ENCODE data around the gene CKAP5. TPM values are rescaled to one million over a fixed set of nuclear protein-coding genes. Genes with fewer than 3 reads are reported as not detected.

The CKAP5 gene
- polyA plus RNA-seq, 1 of the 3 experiments (the other 2 are of a cell fraction), result 51.7 TPM

GRCh38 chr11:46858920-46859546 is 13.0 kb upstream of the CKAP5 start:
- no peaks in the 10 kb centered on the region for H3F3A ChIP-seq (replicated peaks; ENCODE audit: insufficient read depth)
- no peaks in the 10 kb centered on the region for H3K9me2 ChIP-seq
- no peak for DNase-seq
- peaks cover 26 to 39% of the 10 kb centered on the region in 2 experiments for H3K36me3 ChIP-seq (replicated peaks in 1 of 2; ENCODE audit: control insufficient read depth in 1 of 2, insufficient read depth in 2 of 2, low read length in 1 of 2)
- ChIA-PET POLR2A (no interaction called here), CTCF (interaction anchor here (0.9 to 1.6 kb wide), 4 partner anchors 12 to 293 kb away, joined by 3 to 6 read pairs (median 4); no protein-coding TSS in a partner anchor)
- H3K9ac ChIP-seq, result no peak overlapping the region
- no peaks in the 10 kb centered on the region for H4K20me1 ChIP-seq (ENCODE audit: insufficient read depth)
- H3K27ac ChIP-seq (ENCODE audit: low read depth in 2 of 2, low read length in 1 of 2), result no peak overlapping the region; a peak in 1 of 4 replicates
- TF ChIP-seq CTCF (IDR thresholded peaks at IDR 0.05) (no peak), RFX5 (IDR thresholded peaks at IDR 0.05; ENCODE audit: low read length) (no peak), ZBTB33 (IDR thresholded peaks at IDR 0.05; ENCODE audit: borderline replicate concordance, low read depth) (no peak), EZH2phosphoT487 (IDR thresholded peaks at IDR 0.05; ENCODE audit: borderline replicate concordance, low read depth) (no peak), USF2 (IDR thresholded peaks at IDR 0.05; ENCODE audit: borderline replicate concordance, low read depth, low read length) (no peak), FOXJ3 (CRISPR knock-in tag; IDR thresholded peaks at IDR 0.05) (no peak), USF1 (IDR thresholded peaks at IDR 0.05; ENCODE audit: borderline replicate concordance, low read depth) (no peak), MEF2A (IDR thresholded peaks at IDR 0.05; ENCODE audit: borderline replicate concordance, low read depth) (no peak), SIN3A (IDR thresholded peaks at IDR 0.05; ENCODE audit: borderline replicate concordance, low read depth, low read length) (no peak), REST (IDR thresholded peaks at IDR 0.05; ENCODE audit: low read depth, low read length) (no peak), RXRA (IDR thresholded peaks at IDR 0.05; ENCODE audit: borderline replicate concordance, low read depth) (no peak), FOXM1 (IDR thresholded peaks at IDR 0.05; ENCODE audit: low read depth) (no peak), JUND (IDR thresholded peaks at IDR 0.05) (no peak), RAD21 (IDR thresholded peaks at IDR 0.05; ENCODE audit: low read length) (no peak), GATA2 (CRISPR knock-in tag; IDR thresholded peaks at IDR 0.05) (no peak), TAF1 (IDR thresholded peaks at IDR 0.05; ENCODE audit: borderline replicate concordance, low read depth, low read length) (no peak), FOSL2 (IDR thresholded peaks at IDR 0.05; ENCODE audit: borderline replicate concordance, low read depth) (no peak), MXI1 (IDR thresholded peaks at IDR 0.05; ENCODE audit: low read depth, low read length) (no peak), RCOR1 (IDR thresholded peaks at IDR 0.05; ENCODE audit: low read length) (no peak)
- H3K9me3 ChIP-seq, result no peaks in the 10 kb centered on the region
- no peaks in the 10 kb centered on the region for H3K4me1 ChIP-seq (ENCODE audit: control insufficient read depth in 1 of 2, insufficient read depth in 2 of 2, low read depth in 1 of 2, low read length in 1 of 2)
- no peaks in the 10 kb centered on the region for H3K27me3 ChIP-seq (ENCODE audit: insufficient read depth)
- H3K79me2 ChIP-seq (ENCODE audit: insufficient read depth), result no peaks in the 10 kb centered on the region
- no peak overlapping the region for H3K4me3 ChIP-seq (ENCODE audit: low read depth in 2 of 2, low read length in 1 of 2)
- no peak overlapping the region for H2AFZ ChIP-seq (ENCODE audit: low read depth)
- H3K4me2 ChIP-seq, result no peak overlapping the region
- whole genome bisulfite sequencing (ENCODE audit: low lambda C conversion rate), result 92% methylated on average over 9 of the region's 12 CpGs

Measured in SK-N-SH (cell line).